ENCODE results near the gene L2HGDH.

Gene L2HGDH

GRCh38 chr14:50270932-50271331 lies 41.1 kb downstream of the L2HGDH start:
- DNase-seq = no peak

DNA sequence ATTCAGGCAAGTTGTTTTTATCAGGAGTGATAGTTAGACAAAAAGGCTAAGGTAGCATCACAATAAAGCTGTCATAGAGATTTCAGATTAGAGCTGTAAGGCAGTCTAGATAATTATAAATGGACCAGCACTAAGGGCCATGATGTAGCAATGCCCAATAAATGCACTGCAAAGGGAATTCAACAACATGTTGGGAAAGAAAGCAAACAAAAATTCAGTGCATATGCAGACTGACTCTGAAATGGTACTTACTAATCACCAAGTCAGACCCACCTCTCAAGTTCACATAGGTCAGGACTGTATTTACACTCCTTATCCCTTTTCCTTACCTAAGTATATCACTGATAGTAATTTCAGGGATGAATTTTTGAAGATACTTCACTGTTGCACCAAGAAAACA lies 47.0 kb downstream of the L2HGDH start:
- DNase-seq = no peak

GRCh38 chr14:50263321-50263720 lies 48.7 kb downstream of the L2HGDH start:
- DNase-seq = no peak

DNA sequence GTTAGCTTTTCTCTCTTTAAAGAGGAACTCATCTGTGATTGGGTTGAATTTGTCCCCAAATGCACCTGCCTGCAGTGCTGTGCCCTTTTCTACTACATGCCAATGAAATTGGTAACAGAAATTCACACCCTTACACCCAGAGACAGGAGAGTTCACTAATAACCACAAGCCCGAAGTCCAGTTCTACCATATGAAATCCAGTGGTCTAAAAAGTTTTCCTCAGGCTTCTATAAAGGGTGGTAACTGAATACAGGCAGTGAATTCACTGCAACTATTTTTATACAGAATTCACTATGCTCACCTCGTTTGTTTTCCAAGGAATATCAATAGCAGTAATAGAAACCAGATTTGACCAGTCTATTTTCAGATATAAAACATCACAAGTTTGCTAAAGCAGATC lies 49.2 kb downstream of the L2HGDH start:
- no peak for DNase-seq

GRCh38 chr14:50260511-50260910 lies 51.5 kb downstream of the L2HGDH start:
- DNase-seq = no peak

GRCh38 chr14:50260072-50260471 lies 52.0 kb downstream of the L2HGDH start:
- no peak for DNase-seq

DNA sequence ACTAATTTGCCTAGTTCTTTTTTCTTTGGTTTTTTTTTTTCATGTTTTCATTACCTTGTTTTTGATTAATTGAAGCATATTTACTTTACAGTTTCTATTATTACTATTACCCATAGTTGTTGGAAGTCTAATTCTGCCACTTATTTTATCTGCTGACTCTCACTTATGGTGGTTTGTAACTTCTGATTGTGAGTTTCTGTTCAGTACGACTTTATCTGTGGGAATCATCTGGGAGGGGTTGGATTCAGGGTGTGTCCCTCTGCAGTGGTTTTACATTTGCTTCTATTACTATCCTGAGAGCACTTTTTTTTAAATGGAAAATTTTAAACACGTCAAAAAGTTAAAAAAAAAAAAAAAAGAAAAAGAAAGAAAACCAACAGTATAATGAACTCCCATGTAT lies 54.3 kb downstream of the L2HGDH start:
- no peak for DNase-seq

- no peak for DNase-seq
Measured at GRCh38 chr14:50254248-50254647, 57.8 kb downstream of the L2HGDH start.

DNA sequence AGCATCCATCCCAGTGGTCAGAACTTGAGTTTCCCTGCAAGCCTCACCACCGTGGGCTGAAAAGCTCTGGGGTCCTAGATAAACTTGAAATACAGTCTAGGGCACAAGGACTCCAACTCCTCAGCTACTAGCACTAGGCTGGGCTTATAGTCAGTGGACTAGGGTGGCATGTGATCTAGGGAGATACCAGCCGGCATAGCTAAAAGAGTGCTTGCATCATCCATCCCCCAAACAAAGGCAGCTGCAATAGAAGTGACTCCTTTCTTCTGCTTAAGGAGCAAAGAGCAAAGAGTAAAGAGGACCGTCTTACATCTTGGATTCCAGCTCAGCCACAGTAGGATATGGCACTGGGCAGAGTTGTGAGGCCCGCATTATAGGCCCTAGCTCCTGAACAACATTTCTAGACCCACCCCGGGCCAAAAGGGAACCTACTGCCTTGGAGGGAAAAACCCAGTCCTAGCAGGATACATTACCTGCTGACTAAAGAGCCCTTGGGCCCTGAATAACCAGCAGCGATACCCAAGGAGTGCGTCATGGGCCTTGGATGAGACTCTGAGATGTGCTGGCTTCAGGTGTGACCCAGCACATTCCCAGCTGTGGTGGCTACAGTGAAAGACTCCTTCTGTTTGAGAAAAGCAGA lies 62.8 kb downstream of the L2HGDH start:
- no peak for DNase-seq

DNA sequence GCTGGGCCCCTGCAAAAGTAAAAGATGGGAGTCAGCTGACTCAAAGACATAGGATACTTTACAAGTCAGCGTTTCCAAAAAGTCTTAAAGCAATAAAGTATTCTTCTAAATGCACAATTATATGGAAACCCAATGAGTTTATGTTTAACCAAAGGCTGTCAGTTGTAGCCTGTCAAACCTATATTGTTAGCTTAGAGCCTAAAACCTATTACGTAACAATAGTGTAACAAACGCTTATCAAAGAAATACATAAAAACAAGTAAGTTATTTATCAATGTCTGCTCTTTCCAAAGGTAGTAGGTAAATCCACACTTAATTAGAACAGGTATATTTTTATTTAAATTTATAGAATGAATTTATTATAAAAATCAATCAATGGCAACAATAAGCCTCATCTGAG lies 64.8 kb downstream of the L2HGDH start:
- DNase-seq = no peak

DNA sequence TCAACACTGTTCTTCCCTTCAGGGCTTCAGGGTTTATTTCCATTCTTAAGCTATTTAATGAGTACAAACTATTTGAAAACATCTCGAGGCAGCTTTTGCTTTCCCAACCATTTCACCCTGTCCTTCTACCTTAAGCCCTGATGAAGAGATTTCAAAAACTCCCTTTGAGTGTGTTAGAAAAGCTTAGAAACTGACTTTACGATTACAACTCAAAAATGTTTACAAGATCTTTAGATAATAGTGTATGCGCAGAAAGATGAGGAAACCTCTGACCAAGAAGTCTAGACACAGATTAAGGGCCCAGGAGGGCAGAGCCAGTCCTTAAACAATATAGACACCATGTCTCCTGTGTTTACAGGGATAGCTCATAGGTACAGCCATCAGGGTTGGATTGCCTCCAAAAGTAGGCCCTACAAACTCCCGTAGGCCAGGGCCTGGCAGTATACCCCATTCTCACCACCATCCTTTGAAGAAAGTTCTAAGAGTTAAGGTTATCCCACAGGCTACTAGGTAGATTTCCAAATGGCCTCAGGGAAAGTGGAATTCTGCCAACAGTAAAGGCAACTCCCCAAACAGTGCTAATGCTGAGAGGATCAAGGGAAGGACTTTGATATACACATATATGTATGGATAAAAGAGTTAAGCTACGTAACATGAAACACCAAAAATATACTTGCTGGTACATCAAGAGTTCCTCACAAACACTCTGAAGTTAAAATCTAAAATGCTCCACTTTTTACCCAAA lies 69.3 kb downstream of the L2HGDH start:
- DNase-seq = no peak

GRCh38 chr14:50242096-50242495 lies 69.9 kb downstream of the L2HGDH start:
- DNase-seq = no peak

DNA sequence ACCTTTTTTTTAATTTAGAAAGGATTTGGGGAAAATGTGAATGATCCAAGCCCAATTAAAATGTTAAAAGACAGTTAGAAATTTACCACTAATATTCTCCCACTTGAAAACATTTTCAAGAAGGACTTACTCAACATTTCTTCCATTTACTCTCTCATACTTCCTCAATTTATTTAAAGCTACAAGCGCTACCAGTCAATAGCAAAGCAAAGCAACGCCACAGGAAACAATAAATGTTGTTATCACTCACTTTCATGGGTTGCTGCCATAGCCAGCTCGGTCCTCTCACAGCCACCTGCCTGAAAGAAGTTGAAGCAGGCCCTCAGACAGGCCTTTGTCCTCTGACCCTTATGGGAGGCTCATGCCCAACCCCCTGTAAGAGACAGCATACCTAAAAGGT lies 74.6 kb downstream of the L2HGDH start:
- DNase-seq = no peak

- no peak for DNase-seq
Measured at GRCh38 chr14:50233951-50234250, 78.1 kb downstream of the L2HGDH start.

- DNase-seq = no peak
Measured at GRCh38 chr14:50233166-50233950, 78.7 kb downstream of the L2HGDH start.

GRCh38 chr14:50232276-50232642 lies 79.8 kb downstream of the L2HGDH start:
- DNase-seq = no peak

GRCh38 chr14:50231475-50232275 lies 80.4 kb downstream of the L2HGDH start, which contains the start of gene SOS2:
TSS of gene SOS2 (minus strand) at chr14:50231578. CDS start at chr14:50231283, 295 bp downstream.
- DNase-seq = peak; percentile 88

GRCh38 chr14:50230701-50231474 lies 81.1 kb downstream of the L2HGDH start:
- peak; percentile 46 for DNase-seq

- no peak for DNase-seq
Measured at GRCh38 chr14:50230401-50230700, 81.7 kb downstream of the L2HGDH start.

DNA sequence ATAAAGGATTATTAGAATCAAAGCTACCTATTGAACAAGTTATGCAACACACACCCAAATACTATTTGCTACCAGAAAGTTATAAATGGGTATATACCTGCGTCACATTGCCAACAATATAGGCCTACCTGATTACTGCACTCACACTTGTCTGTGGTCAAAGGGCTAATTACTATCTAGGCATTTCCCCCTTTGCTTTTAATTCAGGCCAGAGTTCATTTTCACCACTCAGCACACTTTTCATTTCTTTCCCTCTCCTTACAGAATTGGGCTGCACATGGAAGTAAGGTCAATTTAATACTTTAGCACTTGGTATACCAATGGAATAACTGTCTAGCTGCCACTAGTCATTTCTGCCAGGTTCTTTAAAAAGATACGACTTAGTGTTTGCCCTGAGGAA lies 82.3 kb downstream of the L2HGDH start:
- DNase-seq = no peak

DNA sequence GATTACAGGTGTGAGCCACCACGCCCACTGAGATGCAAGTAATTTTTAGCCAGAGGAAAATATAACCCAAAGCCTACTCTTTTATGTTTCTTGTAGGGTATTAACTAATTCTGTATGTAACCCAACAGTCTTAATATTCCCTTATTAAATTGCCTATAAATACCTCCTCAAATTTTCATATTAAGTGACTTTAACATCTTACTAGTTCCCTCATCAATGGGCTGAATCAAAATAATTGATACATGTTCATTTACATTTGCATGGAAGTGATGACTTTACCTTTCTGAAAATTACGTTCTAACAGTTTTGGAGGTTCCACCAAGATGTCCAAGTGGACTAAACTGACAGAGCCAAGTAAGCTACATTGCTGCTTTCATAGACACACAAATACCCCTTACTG lies 83.7 kb downstream of the L2HGDH start:
- DNase-seq = no peak

- no peak for DNase-seq
Measured at GRCh38 chr14:50225974-50226297, 86.1 kb downstream of the L2HGDH start.
